GM12864 (cell line): ENCODE measurements around the gene ENGASE.

Experiments
- DNase-seq: peaks from one replicate; pipeline ENCODE4 v3.0.0-alpha.2; 2011; ENCODE audit warnings: low read depth
- H3K4me3 ChIP-seq: 2 replicates; pipeline ENCODE4 v1.5.1; 2011; ENCODE audit warnings: mild to moderate bottlenecking, low read depth, low read length, control low read depth
- CTCF ChIP-seq: IDR thresholded peaks from 2 replicates; pipeline ENCODE4 v1.5.1; 2011; ENCODE audit warnings: low read depth, mild to moderate bottlenecking, moderate library complexity, low read length, control low read depth, inconsistent platforms; ENCODE audit errors: missing control alignments

The ENGASE gene

GRCh38 chr17:79045001-79045729, 29.5 kb upstream of the ENGASE start:
- TF ChIP-seq CTCF: no peak
- DNase-seq: no peak
- no peak overlapping the region for H3K4me3 ChIP-seq

GRCh38 chr17:79045842-79046196, 28.8 kb upstream of the ENGASE start:
- DNase-seq: no peak
- TF ChIP-seq CTCF: peak; percentile 94
- no peak overlapping the region for H3K4me3 ChIP-seq

GRCh38 chr17:79046197-79046915, 28.3 kb upstream of the ENGASE start:
- no peak for TF ChIP-seq CTCF
- H3K4me3 ChIP-seq: no peak overlapping the region
- no peak for DNase-seq

- H3K4me3 ChIP-seq: no peak overlapping the region
- no peak for TF ChIP-seq CTCF
- DNase-seq: no peak
Measured at GRCh38 chr17:79046916-79047280, 27.7 kb upstream of the ENGASE start.

GRCh38 chr17:79047291-79047920, 27.2 kb upstream of the ENGASE start:
- no peak for TF ChIP-seq CTCF
- no peak overlapping the region for H3K4me3 ChIP-seq
- no peak for DNase-seq

- no peak for TF ChIP-seq CTCF
- no peak for DNase-seq
- H3K4me3 ChIP-seq: no peak overlapping the region
Measured at GRCh38 chr17:79047923-79048825, 26.4 kb upstream of the ENGASE start.
